GM10266 (cell line): ENCODE data around the gene INIP.

Experiments
- DNase-seq: peaks from one replicate; pipeline ENCODE4 v3.0.0; 2012; ENCODE audit errors: extremely low spot score
- CTCF ChIP-seq: IDR thresholded peaks from 2 replicates; pipeline ENCODE4 v1.5.1; 2012; ENCODE audit warnings: mild to moderate bottlenecking, low read depth; ENCODE audit not compliant: control insufficient read depth, insufficient read depth; ENCODE audit errors: missing control alignments

The INIP gene

GRCh38 chr9:112752334-112753125, 34.6 kb upstream of the INIP start:
- no peak for DNase-seq
- TF ChIP-seq CTCF, result no peak

- DNase-seq, result peak; percentile 72
- no peak for TF ChIP-seq CTCF
Measured at GRCh38 chr9:112751056-112751795, 33.3 kb upstream of the INIP start.

- no peak for DNase-seq
- TF ChIP-seq CTCF, result no peak
Measured at GRCh38 chr9:112750764-112751055, 32.8 kb upstream of the INIP start.

GRCh38 chr9:112750016-112750763, 32.3 kb upstream of the INIP start, which contains the start of gene SNX30:
SNX30 (plus strand) TSS chr9:112750760; CDS start chr9:112751002, 242 bp downstream.
- peak; percentile 94 for DNase-seq
- TF ChIP-seq CTCF, result no peak

GRCh38 chr9:112747094-112747493, 29.2 kb upstream of the INIP start:
- DNase-seq, result no peak
- TF ChIP-seq CTCF, result no peak

- no peak for TF ChIP-seq CTCF
- no peak for DNase-seq
Measured at GRCh38 chr9:112744177-112744576, 26.3 kb upstream of the INIP start.
